Stimulated activated CD4-positive, alpha-beta T cell treated with anti-CD3 and anti-CD28 coated beads, Interleukin-1b, Interleukin-23, amount 100 ng/mL, for 24 hours (primary cell): ENCODE data around the gene KRT10.
A peak's percentile ranks its signal among the peaks of the same experiment; 100 is the strongest.

ENCODE experiments used
- DNase-seq, 4 experiments: peaks; one replicate each; pipeline ENCODE4 v3.0.0-alpha.2; 2020; ENCODE audit warnings: low read depth in 4 of 4, low spot score in 1 of 4

KRT10 gene

DNA sequence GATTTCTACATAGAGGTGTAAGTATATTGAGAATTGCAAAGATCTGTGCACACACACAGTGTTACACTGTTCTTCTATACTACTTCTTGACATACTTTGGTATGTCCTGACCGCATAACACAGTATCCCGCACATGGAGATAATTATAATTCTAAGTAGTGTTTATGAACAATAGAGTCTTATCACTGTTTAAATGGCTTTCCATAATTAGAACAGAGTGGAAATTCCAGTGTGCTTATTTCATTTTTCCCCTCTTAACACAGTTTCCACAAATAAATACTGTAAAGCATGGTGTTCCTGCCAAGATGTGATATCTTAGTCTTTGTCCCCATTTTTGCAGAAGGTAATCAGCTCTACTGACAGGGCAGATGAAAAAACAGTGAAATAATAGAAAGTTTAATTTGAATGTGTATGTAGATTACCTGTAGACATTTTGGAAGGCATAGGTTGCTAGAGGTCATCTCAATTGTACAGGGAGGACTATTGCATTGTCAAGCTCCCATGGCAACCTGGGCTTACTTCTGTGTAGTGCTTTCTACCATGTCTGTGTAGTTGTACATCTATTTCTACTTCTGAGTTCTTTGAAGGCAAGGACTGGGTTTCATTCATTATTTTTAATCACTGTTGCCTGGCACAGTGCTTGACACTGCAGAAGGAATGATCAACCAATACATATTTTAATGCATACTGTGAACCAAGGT, 12.5 kb downstream of the KRT10 start:
- no peak for DNase-seq

- no peak for DNase-seq
Observed at GRCh38 chr17:40806131-40806530, 16.3 kb downstream of the KRT10 start.

DNA sequence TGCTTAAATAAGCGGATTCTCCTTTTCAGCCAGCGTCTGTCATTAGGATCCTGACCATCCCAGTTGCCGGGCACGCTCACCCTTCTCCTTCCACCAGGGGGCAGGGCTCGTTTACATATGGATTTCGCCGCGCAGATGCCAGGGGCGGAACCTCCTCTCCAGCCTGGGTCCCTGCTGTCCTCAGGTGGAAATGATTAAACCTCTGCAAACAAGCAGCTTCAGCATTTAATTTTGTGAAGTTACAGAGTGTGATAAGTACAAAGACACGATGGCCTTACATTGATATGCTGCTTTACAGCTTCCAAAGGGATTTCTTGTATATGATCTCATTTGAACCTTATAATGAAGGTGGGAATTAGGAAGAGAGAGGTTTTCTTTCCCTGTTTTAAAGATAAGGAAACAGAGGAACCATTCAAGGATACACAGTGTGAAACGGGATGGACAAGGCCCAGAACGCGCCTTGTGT, 18.8 kb downstream of the KRT10 start:
- peak; percentile 46 to 67 (median 64) for DNase-seq

GRCh38 chr17:40801157-40801556, 21.3 kb downstream of the KRT10 start:
- no peak for DNase-seq

GRCh38 chr17:40800381-40800780, 22.0 kb downstream of the KRT10 start:
- no peak for DNase-seq

DNA sequence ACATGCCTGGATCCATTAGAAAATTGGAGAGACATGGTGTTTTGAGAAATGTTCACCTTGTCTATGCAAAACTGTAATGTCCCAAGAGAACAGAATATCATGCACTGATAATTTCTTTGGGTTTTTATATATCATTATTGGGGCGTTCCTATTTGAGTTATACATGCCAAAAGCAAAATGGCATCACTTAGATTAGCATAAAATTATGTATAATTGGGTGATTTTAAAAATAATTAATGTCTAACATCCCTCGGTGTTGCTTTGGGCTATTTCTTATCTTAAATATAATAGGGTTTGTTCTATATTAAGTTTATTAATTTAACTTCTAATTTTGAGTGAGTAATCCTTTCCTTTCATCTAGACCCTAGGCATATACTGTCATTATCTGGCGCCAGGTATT, 22.6 kb downstream of the KRT10 start, which contains the start of gene KRT28:
TSS of gene KRT28 (minus strand) at position 101 of the 400 bp plus-strand sequence. CDS start at position 35, 66 bp downstream.
- DNase-seq, result no peak

GRCh38 chr17:40796846-40797245, 25.6 kb downstream of the KRT10 start:
- DNase-seq, result no peak

- no peak for DNase-seq
Observed at GRCh38 chr17:40795019-40795667, 27.3 kb downstream of the KRT10 start.

- DNase-seq, result no peak
Observed at GRCh38 chr17:40794466-40794865, 27.9 kb downstream of the KRT10 start.

DNA sequence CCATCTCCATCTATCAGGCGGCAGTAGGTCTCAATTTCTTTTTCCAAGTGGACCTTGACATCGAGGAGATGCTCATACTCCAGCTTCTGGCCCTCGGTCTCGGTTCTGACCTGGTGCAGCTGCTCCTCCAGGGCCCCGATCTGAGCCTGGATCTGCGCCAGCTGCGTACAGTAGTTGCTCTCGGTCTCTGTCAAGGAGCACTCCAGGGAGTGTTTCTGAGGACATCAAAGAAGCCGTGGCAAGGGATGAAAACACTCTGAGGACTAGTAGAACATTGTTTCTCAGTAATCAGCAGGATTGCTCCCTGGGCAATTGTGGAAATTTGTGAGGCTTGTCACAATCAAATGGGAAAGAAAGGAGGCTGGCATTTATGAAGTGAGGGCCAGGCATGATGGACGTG, 28.6 kb downstream of the KRT10 start:
- DNase-seq, result no peak

DNA sequence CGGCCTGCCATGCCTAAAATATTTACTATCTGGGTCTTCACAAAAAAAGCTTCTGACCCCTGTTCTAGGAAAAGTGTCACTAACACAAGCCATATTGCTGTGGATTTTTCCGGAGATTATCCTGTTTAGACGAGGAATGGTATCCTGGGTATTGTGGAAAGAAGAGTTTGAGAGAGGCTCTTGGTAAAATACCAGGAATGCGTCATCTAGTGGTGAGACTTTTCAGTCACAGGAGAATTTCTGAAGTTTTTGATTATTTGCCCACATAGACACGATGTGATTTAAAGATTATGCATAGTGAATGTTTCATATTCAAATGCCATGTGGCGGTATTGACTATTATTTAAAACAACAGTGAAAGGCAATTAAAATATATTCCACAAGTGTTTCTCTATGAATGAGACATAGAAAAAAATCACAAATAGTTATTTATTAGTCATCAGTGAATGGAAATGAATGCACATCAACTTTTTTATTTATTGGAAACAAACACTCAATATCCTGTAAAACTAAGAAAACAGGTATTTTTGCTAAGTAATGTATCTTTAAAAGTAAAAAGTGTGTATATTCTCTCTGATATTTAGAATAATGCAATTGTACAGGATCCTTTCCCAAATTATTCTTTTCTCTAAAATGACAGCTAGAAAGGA, 30.5 kb downstream of the KRT10 start:
- no peak for DNase-seq

DNA sequence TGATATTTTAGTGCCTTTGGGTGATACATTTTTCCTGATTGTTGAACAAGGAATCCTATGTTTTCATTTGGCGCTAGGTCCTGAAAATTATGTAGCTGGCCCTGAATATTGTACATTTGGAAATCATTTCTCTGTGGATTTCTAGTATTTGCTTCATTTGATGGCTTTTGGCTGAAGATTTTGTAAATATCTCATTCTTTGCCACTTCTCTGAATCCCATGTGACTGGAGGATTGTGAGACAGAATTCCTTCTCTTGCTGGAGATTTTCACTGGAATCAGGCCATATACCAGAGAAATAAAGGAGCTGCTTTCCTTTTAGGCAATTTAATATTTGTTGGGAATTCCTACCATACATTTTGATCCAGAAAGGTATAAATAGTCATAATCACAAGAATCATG, 31.3 kb downstream of the KRT10 start:
- no peak for DNase-seq

GRCh38 chr17:40782450-40782849, 40.0 kb downstream of the KRT10 start, which contains the start of gene KRT27:
TSS of gene KRT27 (minus strand) at chr17:40782550. CDS start at chr17:40782493, 57 bp downstream.
- no peak for DNase-seq

DNA sequence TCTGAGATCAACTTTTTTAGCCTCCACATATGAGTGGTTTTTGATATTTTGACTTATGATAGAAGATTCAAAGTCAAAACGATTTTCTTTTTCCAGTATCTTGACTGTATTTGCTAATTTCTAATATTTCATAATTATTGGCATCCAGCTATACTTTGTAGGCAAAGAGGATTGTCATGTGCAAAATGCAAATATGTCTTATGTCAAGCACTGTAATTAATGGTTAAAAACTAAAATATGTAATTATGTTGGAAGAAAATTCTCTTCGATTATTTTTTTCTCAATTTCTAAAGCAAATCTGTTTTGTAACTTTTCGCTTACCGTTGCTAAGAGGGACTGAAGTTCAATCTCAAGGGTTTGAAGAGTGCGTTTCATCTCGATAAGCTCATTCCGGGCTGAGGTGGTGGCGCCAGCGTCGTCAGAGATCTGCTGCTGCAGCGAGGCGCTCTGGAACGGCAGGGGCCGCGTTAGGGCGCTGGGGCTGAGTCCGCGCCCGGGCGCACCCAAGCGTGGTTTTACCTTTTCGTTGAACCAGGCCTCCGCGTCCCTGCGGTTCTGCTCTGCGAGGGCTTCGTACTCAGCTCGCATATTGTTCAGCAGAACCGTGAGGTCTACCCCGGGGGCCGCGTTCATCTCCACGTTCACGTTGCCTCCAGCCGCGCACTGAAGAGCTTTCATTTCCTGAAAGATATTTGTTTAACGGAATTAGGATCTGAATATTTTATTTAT, 43.1 kb downstream of the KRT10 start:
- peak in 1 of 4 experiments; percentile 7 for DNase-seq

DNA sequence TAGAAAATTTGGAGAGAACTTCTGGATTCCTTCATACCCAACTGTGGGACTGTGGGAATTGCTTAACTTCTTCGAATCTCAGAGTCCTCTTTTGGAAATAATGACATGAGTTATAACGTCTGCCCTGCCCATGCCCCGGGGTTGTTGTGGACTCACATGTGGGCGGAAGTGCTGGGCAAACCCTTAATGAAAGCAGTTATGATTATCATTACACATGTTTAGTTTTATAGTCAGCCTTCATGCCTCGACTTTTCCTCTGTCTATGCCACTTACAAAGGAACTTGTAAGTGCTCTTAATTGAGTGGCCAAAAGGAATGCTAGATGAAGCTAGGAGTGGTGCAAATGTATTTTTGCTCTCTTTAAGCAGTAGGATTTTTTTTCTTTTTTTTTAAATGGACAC, 44.0 kb downstream of the KRT10 start:
- no peak for DNase-seq

- DNase-seq, result no peak
Observed at GRCh38 chr17:40777971-40778370, 44.4 kb downstream of the KRT10 start.

DNA sequence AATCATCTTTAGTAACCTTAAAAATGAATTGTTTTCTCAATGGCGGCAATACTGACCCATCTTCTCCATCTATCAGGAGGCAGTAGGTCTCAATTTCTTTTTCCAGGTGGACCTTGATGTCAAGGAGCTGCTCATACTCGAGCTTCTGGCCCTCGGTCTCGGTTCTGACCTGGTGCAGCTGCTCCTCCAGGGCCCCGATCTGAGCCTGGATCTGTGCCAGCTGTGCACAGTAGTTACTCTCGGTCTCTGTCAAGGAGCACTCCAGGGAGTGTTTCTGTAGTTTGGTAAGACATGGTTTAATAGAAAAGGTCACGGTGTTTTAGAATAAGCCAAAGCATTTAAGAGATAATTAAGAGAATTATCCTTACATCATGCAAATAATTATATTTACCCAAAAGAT, 45.0 kb downstream of the KRT10 start:
- DNase-seq, result no peak

- no peak for DNase-seq
Observed at GRCh38 chr17:40775945-40776344, 46.5 kb downstream of the KRT10 start.

DNA sequence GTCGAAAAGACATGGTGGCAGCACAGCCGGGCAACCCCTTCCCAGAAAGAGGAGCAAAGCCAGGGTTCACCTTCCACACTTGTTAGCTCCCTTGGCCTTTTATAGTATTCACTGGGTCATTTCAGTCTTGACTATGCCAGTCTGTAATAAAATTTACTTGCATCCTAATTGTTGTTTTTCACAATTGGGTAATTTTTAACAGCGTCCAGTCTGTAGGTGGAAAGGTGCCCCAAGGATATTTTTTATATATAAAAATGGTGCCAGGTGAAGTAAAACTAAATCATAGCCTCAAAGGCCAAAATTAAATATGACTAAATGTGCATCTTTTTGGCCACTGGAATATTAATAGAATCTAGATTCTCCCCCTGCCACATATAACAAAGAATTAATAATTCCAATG, 50.3 kb downstream of the KRT10 start, which contains the start of gene KRT26:
TSS of gene KRT26 (minus strand) at position 101 of the 400 bp plus-strand sequence. CDS start at position 13, 88 bp downstream.
- no peak for DNase-seq
